Measurements from ENCODE around the gene AGAP1.
A peak's percentile ranks its signal among the peaks of the same experiment; 100 is the strongest.

The AGAP1 gene

DNA sequence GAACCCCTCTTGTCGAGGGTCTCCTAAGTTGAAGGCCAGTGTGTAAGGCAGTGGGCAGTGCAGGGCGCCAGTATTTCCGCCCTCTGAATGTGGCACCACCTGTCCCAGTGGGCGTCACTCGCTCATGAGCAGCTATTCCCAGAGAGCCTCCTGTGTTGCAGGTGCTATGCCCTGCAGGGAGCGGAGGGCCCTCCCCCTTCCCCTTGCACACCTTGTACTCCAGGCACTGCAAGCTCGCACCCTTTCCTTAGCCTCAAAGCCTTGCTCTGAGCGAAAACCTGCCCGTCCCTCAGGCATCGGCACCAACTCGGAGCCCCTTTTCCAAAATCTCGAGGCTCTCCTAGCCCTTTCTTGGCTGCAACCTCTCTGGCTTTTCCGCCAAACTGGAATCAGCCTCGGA lies 282.7 kb downstream of the AGAP1 start:
- no peak for DNase-seq

DNA sequence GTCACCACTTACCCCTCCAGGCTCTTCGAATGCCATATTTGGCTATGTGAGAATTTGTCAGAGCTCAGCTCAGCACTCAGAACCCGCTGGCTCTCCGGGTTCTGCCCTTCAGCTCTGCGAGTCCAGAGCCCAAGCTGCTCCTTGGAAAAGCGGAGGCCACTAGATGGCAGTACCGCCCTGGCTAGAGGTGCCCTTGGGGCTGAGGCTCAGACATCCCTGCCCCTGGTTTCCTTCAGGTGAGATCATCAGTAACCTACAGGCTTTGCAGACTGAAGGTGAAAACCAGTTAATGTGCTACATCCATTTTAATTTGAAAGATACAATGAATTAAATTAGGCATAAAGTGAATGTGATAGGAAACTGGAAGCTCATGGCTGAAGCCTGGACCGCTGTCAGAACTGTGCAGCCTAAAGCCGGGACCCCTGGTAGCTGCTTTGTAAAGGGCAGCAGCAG lies 285.6 kb downstream of the AGAP1 start:
- peak; percentile 56 to 74 (median 65) for DNase-seq

DNA sequence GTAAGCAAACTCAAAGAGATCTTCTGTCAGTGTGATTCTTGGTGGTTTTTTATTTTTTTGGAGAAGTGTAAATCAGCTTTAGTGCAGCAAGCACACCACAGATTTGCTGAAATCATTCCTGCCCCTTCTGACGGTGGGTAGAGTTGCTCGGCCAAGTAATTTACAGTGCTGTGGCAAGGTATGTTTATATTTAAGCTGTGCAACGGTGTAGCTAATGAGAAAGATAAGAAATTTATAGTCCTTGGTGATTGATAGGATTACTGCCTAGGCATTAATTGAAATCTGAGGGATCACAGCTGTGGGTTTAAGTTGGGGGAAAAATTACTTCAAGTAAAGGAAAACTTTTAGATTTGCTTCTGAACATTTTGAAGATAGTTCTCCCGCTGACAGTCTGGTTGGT lies 286.6 kb downstream of the AGAP1 start:
- no peak for DNase-seq

DNA sequence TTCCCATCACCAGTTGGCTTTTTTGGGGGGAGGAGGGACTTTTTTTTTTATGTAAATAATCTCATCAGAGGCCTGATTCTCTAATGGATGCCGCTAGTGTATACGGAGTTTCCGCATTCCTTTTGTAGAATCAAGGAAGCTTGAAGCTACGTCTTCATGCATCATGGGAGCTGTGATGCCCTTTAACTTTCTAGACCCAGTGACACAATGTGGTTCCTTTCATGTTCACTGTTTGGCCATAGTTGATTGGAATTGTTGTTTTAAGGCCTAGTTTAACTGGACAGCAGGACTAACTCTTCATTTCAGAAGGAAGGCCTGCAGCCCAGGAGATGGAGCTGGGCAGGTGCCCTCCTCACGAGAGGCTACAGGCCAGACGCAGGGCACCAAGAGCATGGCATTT lies 287.9 kb downstream of the AGAP1 start:
- DNase-seq: no peak

DNA sequence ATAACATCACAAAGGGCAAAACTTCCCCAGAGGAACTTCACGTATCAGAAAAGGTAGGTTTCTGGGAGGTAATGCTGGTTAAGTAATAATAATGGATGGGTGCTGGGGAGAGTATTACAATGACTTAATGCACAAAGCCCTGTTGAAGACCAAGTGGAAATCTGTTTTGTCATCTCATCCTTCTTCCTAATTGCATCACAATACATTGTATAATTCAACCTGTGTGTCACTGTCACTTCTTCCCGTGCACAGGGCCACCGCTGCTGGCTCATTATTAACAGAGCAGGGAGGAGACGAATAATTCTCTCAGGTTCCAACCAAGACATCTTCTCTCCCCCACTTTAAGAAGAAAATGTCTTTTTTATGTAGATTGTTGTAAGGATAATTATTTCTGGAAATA lies 290.9 kb downstream of the AGAP1 start:
- DNase-seq: no peak

DNA sequence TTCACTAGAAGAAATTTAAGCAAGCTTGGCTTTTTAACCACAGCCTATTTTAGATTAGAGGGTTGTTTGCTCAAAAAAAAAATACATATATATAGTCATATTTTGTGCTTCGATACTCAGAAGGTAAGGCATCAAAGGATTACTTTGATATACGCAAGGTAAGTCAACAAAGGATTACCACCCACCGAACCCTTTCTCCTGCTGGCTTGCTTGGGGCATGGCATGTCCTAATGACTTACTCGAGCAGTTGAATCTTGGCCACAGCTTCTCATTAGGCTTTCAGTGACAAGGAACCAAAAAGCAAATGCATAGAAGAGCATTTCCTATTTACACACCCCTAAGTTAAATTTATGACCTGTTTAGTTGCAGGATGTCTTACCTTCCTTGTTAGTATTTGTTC lies 295.7 kb downstream of the AGAP1 start:
- no peak for DNase-seq

DNA sequence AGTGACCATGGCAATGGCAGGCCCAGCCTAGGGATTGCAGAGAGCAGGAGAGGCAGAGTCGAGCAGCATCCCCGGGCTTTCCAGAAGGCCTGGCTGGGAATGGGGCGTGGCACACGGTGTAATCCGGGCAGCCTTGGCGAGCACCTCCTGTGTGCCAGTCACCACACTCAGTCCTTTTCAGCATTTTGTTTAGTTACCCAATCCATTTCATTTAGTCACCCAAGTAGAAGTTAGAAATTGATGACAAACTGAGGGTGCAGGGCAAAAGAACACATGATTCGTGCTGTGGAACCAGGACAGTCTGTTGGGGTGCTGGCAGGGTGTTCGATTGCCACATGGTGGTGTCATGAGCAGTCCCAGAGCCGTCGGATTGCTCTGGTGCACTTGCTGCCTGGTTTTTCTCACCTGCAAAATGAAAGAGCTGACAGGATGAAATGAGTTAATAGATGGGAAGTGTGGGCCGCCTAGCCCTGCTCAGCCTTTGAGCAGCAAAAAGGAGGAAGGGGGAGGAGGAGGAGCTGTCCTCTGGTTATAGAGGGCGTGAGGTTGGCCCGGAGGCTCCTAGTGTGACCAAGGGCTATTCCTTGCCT lies 299.4 kb downstream of the AGAP1 start:
- peak in 2 of 3 donors; percentile 8 to 13 for DNase-seq

DNA sequence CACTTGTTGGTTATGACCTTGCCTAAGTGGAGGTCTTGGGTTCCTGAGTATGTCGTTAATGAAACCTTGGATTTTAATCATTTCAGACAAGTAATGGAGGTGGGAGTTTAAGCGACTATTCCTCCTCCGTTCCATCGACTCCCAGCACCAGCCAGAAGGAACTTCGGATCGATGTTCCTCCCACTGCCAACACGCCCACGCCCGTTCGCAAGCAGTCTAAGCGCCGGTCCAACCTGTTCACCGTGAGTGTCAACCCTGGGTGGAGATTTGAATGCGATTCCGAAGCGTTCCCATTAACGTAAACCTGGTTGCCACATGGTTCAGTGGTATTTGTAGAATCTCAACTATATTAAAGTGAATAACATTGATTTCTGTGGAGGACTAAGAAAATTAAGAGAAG lies 305.4 kb downstream of the AGAP1 start:
- no peak for DNase-seq

DNA sequence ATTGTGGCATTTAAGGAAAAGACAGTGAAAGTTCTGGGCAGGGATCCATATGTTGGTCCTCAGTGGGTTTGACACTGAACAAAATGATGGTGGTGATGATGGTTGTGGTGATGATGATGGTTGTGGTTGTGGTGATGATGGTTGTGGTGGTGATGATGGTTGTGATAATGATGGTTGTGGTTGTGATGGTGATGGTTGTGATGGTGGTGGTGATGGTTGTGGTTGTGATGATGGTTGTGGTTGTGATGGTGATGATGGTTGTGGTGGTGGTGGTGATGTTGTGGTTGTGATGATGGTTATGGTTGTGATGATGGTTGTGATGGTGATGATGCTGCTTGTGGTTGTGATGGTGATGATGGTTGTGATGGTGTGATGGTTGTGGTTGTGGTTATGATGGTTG lies 308.7 kb downstream of the AGAP1 start:
- DNase-seq: no peak

DNA sequence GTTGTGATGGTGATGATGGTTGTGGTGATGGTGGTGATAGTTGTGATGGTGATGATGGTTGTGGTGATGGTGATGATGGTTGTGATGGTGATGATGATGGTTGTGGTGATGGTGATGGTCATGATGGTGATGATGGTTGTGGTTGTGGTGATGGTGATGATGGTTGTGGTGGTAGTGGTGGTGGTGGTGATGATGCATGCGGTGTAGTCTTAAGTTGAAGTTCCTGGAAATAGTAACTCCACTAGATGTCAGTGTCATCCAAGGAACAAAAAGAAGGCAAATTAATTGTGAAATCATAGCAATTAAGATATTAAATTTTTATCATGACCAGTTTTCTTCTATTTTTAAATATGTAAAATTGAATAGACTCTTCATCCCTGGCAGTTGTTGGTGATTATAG lies 309.2 kb downstream of the AGAP1 start:
- DNase-seq: no peak

DNA sequence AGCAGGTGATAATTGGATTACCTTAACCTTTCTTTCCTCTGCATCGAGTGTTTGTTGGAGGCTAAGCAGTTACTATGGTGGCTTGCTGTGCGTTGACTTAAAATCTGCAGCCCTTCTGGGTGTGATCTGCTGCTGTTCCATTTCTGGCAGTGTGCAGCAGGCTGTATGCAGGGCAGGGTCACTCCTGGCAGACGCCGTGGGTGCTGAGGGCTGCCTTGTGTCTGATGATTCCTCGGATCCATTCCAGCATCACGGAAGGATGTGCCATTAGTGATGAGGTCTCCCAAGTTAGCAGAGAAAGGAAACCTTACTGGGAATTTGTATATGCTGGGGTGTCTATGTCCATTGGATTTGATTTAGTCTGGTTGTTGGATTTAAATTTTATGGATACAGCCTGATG lies 310.8 kb downstream of the AGAP1 start:
- no peak for DNase-seq

DNA sequence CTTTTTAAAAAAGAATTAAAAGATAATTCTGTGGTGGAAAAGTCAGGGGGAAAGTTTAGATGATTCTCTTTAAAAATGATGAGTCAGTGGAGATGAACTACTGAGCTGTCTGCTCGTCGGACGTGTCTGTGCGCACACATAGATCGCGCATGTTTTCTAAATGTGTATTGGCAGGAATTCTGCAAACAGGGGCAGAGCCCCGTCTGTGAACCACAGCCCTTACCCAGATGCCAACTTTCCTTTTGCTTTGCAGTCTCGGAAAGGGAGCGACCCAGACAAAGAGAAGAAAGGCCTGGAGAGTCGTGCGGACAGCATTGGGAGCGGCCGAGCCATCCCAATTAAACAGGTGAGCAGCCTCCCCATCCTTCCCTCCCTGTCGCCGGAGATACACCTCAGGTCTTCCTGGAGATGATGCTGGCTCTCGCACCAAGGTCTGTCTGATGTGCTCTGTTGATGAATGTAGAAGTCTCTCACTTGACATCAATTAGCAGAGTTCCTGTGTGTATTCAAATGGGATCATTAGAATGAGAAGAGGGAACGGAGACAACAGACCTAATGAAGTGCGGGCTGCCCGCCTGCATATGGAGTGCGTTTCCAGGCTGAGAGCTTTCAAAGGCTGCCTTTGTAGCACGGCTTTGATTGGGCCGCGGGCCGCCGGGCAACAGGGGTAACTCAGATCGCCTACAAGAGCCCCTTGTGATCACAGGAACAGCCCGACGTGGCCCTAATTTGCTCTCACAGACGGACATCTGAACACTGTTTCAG lies 313.3 kb downstream of the AGAP1 start:
- DNase-seq: no peak

DNA sequence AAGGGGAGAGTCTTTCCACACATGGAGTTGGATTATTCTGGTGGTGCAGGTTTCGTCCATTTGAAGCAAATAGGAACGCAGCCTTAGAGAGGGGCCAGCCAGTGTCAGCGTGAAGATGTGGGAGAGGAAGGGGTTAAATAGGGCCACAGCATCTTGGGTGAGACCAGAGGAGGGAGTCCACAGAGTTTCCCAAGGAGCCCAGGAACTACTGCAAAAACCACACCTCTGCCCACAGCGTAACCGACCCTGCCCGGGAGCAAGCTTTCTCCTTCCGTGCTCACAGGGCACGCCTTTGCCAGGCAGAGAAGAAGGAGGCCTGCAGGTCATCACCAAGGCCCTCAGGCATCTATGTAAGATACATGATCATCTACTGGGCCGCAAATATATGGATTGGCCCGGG lies 314.5 kb downstream of the AGAP1 start:
- DNase-seq: no peak

DNA sequence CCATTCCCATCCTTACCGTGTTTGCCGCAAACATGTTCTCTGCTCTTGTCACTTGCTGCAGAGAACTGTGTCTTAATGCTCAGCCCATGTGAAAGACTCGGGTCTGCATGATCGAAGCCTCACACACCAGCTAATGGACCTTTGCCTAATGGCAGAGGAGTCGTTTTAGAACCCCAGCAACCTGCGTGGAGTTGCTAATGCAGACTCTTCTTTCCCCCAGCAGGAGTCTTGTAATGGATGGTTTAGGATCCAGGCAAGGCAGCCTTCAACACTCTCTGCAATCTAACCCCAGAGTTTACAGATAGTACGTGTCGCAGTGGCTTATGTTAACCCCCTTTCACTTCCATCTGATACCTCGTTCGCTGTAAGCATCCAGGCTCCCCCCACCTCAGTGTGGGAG lies 316.4 kb downstream of the AGAP1 start:
- no peak for DNase-seq

DNA sequence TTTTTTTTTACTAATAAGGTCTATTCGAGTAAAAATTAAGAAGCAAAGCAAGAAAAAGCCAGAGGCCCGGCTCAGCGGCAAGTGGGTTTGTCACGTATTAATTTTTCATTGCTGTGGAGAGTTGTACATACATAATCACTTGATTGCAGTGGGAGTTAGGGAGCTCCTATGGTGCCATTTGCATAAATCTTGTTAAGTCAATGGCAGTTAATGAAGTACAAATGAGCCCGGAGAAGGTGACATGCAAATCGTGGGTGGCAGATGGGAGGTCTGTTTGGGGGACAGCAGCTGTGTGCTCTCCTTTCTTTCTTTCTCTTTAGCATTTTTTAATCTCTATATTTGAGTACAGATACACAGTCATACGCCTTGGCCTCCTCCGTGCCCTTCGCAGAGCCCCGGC lies 317.0 kb downstream of the AGAP1 start:
- no peak for DNase-seq

DNA sequence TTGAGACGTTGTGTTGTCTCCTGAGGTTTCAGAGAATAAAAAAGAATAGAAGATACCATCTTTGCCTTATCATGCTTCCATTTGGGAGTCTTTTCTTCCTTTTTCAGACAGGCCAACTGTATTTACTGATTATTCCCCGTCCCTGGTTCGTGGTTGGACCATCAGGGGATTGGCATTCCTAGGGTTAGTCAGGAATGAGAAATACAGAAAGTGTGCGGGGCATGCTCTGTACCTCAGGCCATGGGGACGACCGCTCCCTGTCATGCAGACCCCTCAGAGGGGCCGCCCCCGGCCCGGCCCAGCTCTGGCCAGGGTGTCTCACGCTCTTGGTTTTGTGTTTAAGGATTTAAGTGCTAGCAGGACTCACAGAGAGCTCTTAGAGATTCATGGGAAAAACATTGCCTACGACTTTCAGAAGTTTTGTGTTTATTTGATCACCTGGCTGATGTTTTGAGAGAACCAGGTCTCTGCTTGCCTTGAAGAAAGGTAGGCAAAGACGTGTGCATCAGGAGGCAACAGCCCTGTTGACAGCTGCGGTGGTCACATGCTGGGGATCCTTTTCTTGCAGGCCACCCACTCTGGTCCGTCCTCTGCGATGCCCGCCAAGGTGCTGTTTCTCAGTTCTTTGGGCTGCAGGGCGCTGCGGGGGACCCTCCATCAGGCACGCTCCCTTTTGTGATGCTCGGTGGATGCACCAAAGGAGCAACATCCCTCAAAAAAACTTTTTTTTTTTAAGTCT lies 317.8 kb downstream of the AGAP1 start:
- no peak for DNase-seq

DNA sequence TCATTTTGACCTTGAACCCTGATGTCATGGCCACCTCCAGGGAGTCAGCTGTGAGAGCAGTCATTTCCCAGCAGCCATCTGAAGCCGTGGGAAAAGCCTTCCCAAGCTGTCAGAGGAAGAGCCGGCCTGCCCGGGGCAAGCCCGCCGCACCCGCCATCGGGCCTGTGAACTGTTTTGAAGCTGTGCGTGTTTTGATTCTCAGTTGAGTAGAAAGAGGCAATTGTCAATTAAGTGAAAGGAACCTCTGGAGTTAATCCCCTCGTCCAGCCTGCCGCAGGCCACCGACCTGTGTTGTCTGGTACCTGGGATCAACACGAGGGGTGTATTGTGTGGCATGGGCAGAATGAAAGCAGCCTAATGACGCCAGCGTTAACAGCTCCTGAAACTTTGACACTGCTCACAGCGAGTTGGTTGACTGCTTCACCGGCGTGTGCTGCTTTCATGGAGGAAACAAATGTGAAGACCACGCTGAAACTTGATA lies 318.4 kb downstream of the AGAP1 start:
- DNase-seq: no peak

DNA sequence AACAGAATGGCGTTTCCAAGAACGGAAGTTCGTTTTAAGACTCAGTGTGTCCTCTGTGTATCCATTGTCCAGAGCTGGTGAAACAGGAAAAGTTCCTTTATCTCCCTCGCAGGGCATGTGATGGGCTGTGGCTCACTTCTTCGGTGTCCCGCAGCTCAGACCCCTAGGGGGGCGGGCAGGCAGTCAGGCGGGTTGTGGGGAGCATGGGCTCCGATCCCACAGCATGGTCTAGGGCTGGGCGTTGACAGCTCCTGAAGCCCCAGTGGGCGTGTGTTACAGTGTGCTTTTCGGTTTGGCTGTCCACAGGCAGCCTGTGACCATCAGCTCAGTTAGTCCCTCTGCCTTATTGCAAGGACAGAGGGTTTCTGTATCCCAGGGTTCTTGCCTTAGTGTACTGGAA lies 319.6 kb downstream of the AGAP1 start:
- DNase-seq: no peak

DNA sequence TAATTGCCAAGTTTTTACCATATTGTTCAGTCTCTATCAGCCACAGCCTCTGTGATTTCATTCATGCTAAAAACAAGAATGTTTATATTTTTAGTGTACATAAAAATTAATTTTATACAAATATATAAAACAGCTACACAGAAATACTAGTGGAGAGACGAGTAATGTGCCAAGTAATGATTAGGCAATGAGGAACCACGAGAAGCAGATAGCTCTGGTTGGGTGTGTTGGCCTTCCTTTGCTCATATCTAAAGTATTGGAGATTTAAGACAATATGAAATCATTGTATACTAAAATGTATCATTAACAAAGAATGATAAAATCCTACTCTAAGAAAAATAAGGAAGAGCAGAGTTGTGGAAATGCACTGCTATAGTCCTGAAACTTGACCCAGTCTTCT lies 326.7 kb downstream of the AGAP1 start:
- no peak for DNase-seq

DNA sequence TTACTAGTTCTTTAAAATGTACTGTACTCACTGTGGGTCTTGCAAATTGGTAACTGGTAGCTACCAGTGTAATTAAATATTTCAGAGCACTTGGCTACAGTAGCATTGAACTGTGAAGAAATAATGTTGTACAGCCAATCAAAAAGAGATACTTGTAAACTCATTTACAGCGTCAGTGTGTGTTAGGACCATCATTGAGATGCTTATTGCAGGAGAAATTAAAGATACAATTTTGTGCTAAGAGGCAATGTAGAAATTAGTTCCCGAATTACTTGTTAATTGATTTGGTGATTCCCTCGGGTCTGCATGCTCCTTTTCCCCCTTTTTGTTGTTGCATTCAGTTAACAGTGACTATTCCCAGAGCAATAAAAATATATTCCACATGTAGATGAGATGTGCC lies 330.5 kb downstream of the AGAP1 start:
- no peak for DNase-seq

DNA sequence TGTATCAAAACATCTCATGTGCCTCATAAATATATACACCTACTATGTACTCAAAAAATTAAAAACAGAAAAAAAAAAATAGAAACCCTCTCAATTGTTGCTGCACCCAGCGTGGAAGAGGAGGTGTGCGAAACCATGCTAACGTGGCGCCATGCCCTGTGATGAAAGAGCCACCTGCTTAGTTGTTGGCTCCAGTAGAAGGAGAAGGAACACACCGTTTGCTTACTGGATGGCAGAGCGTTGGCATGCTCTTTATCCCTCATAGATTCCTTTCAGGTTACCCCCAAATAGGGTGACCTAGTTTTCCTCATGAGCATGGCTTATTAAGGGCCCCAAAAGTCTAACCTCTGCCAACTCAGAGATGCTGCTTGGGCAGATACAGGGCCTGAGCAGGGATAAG lies 332.1 kb downstream of the AGAP1 start:
- no peak for DNase-seq

DNA sequence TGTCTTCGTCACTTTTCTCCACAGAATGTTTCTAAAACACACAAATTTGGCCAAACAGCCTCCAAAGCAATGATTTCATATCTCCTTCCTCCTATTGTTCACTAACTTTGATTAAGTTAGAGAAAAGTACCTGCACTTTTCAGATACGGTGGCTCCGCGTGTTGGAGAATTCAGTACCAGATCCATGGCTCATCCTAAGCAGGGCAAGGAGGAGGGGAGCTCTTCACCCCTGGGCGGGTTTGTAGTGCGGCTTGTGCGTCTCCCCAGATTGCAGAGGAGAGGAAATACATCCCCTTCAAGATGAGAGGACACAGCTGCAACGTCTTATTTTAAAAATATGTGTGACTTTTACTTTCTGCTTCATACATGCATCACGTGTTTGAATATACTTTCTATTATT lies 333.0 kb downstream of the AGAP1 start:
- no peak for DNase-seq

DNA sequence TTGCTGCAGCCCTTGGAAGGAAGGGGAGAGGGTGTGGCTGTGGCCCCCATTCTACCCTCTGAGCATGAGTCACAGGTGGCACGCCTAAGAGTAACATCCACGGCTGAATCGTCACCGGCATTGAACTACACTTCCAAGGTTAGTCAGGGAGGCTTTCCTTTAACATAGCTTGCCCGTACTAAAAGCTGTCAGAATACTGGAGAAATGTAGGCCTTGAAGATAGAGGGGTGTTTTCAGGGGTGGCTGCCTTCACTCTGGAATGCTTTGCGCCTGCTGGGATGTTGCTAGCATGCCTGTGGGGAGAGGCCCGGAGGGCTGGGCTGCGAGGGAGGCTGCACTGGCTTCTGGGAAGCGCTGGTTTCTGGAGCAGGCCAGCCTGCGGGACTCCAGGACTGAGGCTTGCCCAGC lies 333.7 kb downstream of the AGAP1 start:
- DNase-seq: no peak

DNA sequence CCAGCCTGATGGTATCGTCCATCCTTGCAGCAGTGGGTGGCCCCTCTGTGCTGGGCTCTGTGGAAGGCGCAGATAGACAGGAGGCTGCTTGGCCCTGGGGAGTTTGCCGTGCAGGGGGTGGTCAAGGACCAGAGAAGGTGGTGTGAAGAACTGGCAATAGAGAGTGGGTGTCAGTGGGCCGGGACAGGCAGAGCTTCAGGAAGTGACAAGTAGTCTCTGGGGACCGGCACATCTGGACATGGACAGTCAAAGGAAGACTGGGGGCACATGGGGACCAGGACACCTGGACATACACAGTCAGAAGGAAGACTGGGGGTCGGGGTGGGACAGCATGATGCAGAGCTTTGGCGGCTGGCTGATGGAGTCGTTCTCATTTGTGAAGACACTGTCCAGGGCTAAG lies 335.9 kb downstream of the AGAP1 start:
- DNase-seq: no peak
